Activated T-helper 1 cell treated with anti-CD3 and anti-CD28 coated beads, Interleukin-12 subunit alpha, Interleukin-12 subunit beta, Interleukin-2, Interleukin-4 antibody, amounts not matched to agents 30 ng/mL and 10 ng/mL and 1 ng/mL, durations not matched to agents 14 hours and 24 hours and 36 hours (primary cell): ENCODE measurements around the gene HSPA1A. TPM values are rescaled to one million over a fixed set of nuclear protein-coding genes. Genes with fewer than 3 reads are reported as not detected.

Experiments
- DNase-seq: peaks from one replicate; pipeline ENCODE4 v3.0.0; 2021; ENCODE audit warnings: low spot score
- H3K27ac Mint-ChIP-seq: one replicate; pipeline ENCODE4 v1.8.0; 2021; ENCODE audit warnings: mild to moderate bottlenecking, mixed read lengths
- H3K27me3 Mint-ChIP-seq: one replicate; pipeline ENCODE4 v1.8.0; 2022; ENCODE audit warnings: mild to moderate bottlenecking, moderate library complexity, mixed read lengths; ENCODE audit not compliant: insufficient read depth
- H3K36me3 Mint-ChIP-seq: one replicate; pipeline ENCODE4 v1.8.0; 2021; ENCODE audit warnings: low read depth, mixed read lengths
- H3K4me1 Mint-ChIP-seq: one replicate; pipeline ENCODE4 v1.8.0; 2021; ENCODE audit warnings: low read depth, mixed read lengths
- H3K4me3 Mint-ChIP-seq: one replicate; pipeline ENCODE4 v1.8.0; 2021; ENCODE audit warnings: mild to moderate bottlenecking, moderate library complexity, mixed read lengths
- H3K9me3 Mint-ChIP-seq: one replicate; pipeline ENCODE4 v1.8.0; 2021; ENCODE audit warnings: mixed read lengths
- intact Hi-C: fragments of 100-400 bp; cut with micrococcal nuclease; formaldehyde crosslinking; loops from one replicate; pipeline ENCODE4 v1.15.1; 2024
- total RNA-seq: library from RNA; stranded (reverse); gene quantifications from 2 replicates; pipeline ENCODE4 v1.2.3, GENCODE V29; 2022

The HSPA1A gene
- total RNA-seq, 1 donor from 2014 or later: 173 TPM

DNA sequence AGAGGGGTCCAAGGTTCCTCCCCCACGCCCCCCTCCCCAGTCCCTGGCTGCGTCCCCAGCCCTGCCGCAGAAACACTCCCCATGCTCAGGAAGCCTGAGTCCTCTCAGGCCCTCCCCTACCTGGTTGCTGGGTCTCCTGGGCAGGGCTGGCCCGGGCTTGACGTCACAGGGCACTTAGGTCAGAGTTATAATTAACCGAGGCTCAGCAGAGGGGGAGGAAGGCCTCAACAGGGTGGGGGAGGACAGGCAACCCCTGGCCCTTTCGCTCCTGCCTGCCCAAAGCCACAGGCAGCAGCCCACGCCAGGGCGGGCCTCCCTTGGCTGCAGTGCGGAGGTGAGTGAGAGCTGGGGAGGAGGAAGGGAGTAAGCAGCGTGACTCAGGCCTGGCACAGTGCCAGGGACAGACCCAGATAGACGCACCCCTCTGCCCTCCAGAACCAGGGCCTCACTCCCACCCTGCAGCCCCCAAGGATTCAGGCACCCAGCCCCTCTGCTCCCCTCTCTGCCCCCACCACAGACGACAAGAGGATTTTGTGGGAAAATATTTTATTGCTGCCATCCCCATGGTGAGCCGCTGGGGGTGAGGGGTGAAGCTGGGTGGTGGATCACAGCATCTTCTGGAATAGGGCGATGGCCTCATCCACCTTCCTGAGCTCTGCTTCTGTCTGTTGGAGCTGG lies 38.2 kb upstream of the HSPA1A start, which contains the start of gene VWA7:
Gene VWA7, minus strand, starts transcription at position 340 of the 678 bp plus-strand sequence. CDS start 549 bp downstream, outside the sequence.
- Mint-ChIP-seq H3K27me3 (no peaks in the 10 kb centered on the region), H3K4me1 (peaks cover 25% of the 10 kb centered on the region), H3K36me3 (peaks cover 11% of the 10 kb centered on the region), H3K4me3 (no peak within 1 kb of the TSS), H3K27ac (peak within 1 kb of the TSS; percentile 87), H3K9me3 (no peaks in the 10 kb centered on the region)
- DNase-seq: peak; percentile 68
- intact Hi-C loops: loop anchor here (1.0 to 2.0 kb wide), 5 partner anchors 18 to 74 kb away; partner anchors contain the start of genes ABHD16A and VARS1

- H3K27me3 Mint-ChIP-seq: no peaks in the 10 kb centered on the region
- intact Hi-C loops: loop anchor here (1.0 to 2.0 kb wide), 5 partner anchors 18 to 75 kb away; partner anchors contain the start of genes ABHD16A and VARS1
- H3K9me3 Mint-ChIP-seq: no peaks in the 10 kb centered on the region
- H3K4me1 Mint-ChIP-seq: peaks cover 25% of the 10 kb centered on the region
- H3K27ac Mint-ChIP-seq: peak overlapping the region; percentile 81
- no peak overlapping the region for H3K4me3 Mint-ChIP-seq
- no peak for DNase-seq
- peaks cover 15% of the 10 kb centered on the region for H3K36me3 Mint-ChIP-seq
Observed at GRCh38 chr6:31777667-31778050, 37.7 kb upstream of the HSPA1A start.

- Mint-ChIP-seq H3K36me3 (peaks cover 18% of the 10 kb centered on the region), H3K4me1 (peaks cover 25% of the 10 kb centered on the region), H3K9me3 (no peaks in the 10 kb centered on the region), H3K4me3 (no peak overlapping the region), H3K27ac (no peak overlapping the region), H3K27me3 (no peaks in the 10 kb centered on the region)
- intact Hi-C loops: no loop called here
- DNase-seq: no peak
Observed at GRCh38 chr6:31778193-31778592, 37.1 kb upstream of the HSPA1A start.

DNA sequence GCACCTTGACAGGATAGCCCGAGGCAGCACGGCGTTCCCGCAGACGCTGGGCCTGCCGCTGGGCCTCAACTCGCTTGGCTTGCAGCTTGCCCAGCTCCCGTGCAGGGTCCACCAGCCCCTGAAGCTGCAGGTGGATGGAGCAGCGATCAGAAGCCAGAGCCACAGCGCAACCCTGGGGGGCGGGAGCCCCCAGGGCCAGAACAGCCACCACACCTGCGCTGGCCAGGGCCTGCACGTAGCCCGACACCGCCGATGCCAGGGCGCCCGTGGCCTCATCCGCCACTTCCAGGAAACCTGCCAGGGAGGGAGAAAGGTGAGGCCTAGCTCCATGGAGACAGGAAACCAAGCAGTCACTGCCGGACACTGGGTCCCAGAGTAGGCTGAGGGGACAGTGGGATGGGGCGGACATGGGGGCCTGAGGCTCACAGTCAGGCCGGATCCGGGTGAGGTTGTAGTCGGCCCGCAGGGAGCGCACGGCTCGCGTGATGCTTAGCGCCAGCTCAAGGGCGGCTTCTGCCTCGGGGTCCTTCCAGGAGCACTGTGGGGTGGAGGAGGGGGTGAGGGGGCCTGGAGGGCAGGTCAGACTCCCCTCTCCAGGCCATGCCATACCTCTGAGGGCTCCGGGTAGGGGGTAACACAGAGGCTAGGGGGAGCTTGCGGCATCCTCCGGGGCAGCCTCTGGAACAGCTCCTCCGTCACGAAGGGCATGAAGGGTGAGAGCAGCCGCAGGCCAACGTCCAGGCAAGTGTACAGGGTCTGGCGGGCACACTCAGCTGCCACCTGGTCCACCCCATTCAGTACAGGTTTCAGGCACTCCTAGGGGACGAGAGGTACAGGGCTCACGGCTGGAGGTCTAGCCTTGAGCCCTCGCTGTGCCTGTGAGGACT lies 36.1 kb upstream of the HSPA1A start:
- H3K27me3 Mint-ChIP-seq: no peaks in the 10 kb centered on the region
- H3K9me3 Mint-ChIP-seq: no peaks in the 10 kb centered on the region
- H3K36me3 Mint-ChIP-seq: peaks cover 22% of the 10 kb centered on the region
- peaks cover 25% of the 10 kb centered on the region for H3K4me1 Mint-ChIP-seq
- H3K27ac Mint-ChIP-seq: no peak overlapping the region
- DNase-seq: no peak
- no peak overlapping the region for H3K4me3 Mint-ChIP-seq
- intact Hi-C loops: no loop called here

DNA sequence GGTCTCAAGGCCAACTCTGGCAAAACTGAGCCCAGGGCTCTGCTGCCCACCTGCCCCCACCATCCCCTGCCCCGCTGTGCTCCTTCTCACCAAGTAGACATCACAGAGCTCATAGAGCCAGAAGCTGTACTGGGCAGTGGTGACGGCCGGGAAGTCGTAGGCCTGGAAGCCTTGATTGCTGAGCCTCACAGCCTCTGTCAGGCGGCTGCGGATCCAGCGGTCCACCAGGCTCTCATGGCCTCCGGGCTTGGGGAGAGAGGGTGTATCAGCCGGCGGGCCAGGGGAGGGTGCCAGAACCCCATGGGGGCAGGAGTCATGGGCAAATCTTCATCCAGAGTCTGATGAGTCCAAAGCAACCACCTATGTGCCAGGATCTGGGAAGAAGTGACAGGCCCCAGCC lies 35.4 kb upstream of the HSPA1A start:
- Mint-ChIP-seq H3K4me1 (peaks cover 25% of the 10 kb centered on the region), H3K9me3 (no peaks in the 10 kb centered on the region), H3K36me3 (peaks cover 28% of the 10 kb centered on the region), H3K4me3 (no peak overlapping the region), H3K27ac (no peak overlapping the region), H3K27me3 (no peaks in the 10 kb centered on the region)
- no peak for DNase-seq
- intact Hi-C loops: no loop called here

DNA sequence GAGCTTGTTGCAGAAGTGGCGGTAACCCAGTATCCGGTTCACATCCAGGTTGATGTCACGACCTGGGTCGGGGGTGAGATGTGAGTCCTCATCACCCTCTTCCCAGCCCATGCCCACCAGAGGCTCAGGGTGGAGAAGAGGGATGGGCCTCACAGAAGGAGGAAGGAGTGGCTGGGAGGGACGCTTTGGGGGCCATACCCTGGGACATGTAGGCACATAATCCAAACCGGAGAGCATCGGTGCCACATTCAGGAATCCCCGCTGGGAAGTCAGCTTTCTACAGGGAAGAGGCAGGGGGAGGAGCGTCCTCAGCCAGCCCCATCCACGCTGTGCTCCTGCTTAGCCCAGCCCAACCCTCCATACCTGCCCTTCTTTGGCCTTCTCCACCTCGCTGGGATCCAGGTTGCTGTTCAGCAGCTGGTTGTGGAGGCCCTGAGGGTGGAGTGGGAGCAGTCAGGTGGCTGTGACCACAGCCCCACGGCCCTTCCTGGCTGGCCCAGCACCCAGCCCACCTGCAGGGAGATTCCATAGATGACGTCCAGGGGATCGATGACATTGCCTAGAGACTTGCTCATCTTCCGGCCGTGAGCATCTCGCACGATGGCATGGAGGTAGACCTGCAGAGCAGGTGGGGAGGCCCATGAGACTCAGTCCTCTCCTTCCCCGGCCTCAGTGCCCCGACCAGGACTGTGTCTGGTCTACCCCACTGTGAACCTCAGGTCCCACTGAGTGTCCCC lies 34.7 kb upstream of the HSPA1A start:
- no peak overlapping the region for H3K4me3 Mint-ChIP-seq
- H3K36me3 Mint-ChIP-seq: peaks cover 26% of the 10 kb centered on the region
- H3K4me1 Mint-ChIP-seq: peaks cover 19% of the 10 kb centered on the region
- H3K9me3 Mint-ChIP-seq: no peaks in the 10 kb centered on the region
- no peak for DNase-seq
- intact Hi-C loops: no loop called here
- no peaks in the 10 kb centered on the region for H3K27me3 Mint-ChIP-seq
- no peak overlapping the region for H3K27ac Mint-ChIP-seq

DNA sequence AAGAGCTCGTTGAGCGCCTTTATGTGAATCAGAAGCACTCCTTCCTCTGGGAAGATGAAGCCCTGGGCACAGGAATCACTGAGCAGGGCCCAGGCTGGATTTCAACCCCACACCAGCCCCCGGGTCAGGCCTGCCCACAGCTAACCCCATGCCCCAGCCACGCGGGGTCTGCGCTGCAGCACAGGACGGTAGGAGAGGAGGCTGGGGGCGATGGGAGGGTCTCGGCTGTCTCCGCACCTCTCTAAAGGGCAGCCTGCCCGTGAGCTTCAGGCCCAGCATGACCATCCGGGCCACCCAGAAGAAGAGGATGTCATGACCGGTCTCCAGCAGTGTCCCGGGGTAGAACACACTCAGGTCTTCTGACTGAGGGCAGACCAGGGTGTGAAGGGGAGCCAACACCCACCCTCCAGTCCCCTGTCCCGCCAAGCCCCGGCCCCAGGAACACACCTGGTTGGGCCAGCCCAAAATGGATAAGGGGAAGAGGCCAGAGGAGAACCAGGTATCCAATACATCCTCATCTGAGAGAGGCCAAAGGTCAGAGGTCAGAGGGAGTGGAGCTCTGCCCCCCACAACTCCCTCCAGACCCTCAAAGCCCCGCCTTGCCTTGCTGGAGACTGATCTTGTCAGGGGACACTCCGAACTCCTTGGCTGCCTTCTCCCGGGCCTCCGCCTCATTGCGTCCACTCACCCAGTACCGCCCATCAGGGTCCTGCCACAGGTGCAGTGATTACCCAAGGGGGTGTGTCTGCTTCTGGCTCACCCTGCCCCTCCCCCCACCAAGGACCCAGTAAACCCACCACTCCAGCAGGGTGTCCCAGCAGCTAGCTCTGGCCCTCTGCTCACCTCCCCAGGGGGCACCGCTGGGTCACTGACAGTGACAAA lies 33.9 kb upstream of the HSPA1A start:
- intact Hi-C loops: no loop called here
- Mint-ChIP-seq H3K36me3 (peaks cover 28% of the 10 kb centered on the region), H3K9me3 (no peaks in the 10 kb centered on the region), H3K27ac (no peak overlapping the region), H3K27me3 (no peaks in the 10 kb centered on the region), H3K4me1 (peaks cover 12% of the 10 kb centered on the region), H3K4me3 (no peak overlapping the region)
- no peak for DNase-seq

DNA sequence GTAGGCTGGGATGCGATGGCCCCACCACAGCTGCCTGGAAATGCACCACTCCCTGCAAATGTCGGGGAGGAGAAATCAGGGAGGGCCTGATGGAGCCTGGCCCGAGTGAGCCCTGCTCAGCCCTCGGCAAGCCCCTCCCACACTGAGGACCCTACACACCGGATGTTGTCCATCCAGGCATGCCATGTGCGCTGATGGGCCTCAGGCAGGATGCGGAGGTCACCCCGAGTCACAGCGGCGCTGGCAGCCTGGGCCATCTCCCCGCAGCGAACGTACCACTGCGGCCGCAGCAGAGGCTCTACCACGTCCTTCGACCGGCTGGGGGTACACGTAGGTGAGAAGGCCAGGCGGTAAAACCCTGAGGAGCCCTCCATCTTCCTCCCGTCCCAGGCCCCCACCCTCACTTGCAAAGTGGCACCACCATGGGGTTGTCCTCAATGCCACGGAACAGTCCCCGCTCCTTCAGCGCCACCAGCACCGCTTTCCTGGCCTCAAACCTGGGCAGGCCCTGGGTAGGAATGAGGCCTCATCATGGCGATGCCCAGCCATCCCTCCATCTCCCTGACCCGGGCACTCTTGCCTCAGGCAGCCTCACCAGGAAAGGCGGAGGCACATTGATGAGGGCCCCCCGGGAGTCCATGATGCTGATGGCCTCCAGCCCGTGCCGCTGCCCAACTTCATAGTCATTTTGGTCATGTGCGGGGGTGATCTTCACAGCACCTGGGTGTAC lies 33.1 kb upstream of the HSPA1A start:
- H3K4me1 Mint-ChIP-seq: peaks cover 4% of the 10 kb centered on the region
- H3K27me3 Mint-ChIP-seq: no peaks in the 10 kb centered on the region
- peaks cover 28% of the 10 kb centered on the region for H3K36me3 Mint-ChIP-seq
- no peak overlapping the region for H3K4me3 Mint-ChIP-seq
- intact Hi-C loops: no loop called here
- H3K27ac Mint-ChIP-seq: no peak overlapping the region
- no peak for DNase-seq
- no peaks in the 10 kb centered on the region for H3K9me3 Mint-ChIP-seq

GRCh38 chr6:31784098-31784925 lies 31.0 kb upstream of the HSPA1A start:
- no peaks in the 10 kb centered on the region for H3K27me3 Mint-ChIP-seq
- no peaks in the 10 kb centered on the region for H3K9me3 Mint-ChIP-seq
- no peak for DNase-seq
- H3K4me3 Mint-ChIP-seq: no peak overlapping the region
- peak overlapping the region; percentile 31 for H3K27ac Mint-ChIP-seq
- H3K36me3 Mint-ChIP-seq: peaks cover 29% of the 10 kb centered on the region
- H3K4me1 Mint-ChIP-seq: no peaks in the 10 kb centered on the region
- intact Hi-C loops: no loop called here

DNA sequence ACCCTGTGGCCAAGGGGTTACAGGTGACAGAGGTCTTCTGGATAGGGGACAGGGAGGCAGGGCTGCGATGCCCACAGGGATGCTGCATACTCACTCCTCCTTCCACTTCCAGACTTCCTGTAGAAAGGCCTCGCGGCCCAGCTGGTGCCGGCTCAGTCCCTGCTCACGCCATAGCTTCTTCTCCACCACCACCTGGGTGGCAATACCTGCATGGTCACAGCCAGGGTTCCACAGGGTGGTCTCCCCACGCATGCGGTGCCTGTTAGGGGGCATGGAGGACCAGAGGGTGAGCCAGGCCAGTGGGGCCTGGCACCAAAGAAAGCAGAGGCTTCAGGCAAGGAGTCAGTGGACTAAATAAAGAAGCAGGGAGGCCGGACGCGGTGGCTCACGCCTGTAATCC lies 29.9 kb upstream of the HSPA1A start:
- Mint-ChIP-seq H3K4me1 (peaks cover under 1% of the 10 kb centered on the region), H3K9me3 (no peaks in the 10 kb centered on the region), H3K27ac (no peak overlapping the region), H3K27me3 (no peaks in the 10 kb centered on the region), H3K36me3 (peaks cover 34% of the 10 kb centered on the region), H3K4me3 (no peak overlapping the region)
- intact Hi-C loops: no loop called here
- DNase-seq: no peak
